ENCODE data around the gene WWP2.
A peak's percentile ranks its signal among the peaks of the same experiment; 100 is the strongest.
"Not testable (repeated sequence)": the region's sequence is repeated elsewhere in the genome, so short reads cannot be mapped to it uniquely, and the experiment has no call there.

Gene WWP2

GRCh38 chr16:69796285-69797118, 34.4 kb downstream of the WWP2 start:
- peak; percentile 75 for DNase-seq (ENCODE audit: low read depth)
- no peak overlapping the region for H3K4me3 ChIP-seq (ENCODE audit: low read length)
- TF ChIP-seq CTCF (IDR thresholded peaks at IDR 0.05; ENCODE audit: insufficient read depth, low read depth, low read length, missing control alignments): peak; percentile 88

GRCh38 chr16:69798466-69798865, 36.3 kb downstream of the WWP2 start:
- TF ChIP-seq CTCF (IDR thresholded peaks at IDR 0.05; ENCODE audit: insufficient read depth, low read depth, low read length, missing control alignments): peak; percentile 7
- no peak for DNase-seq (ENCODE audit: low read depth)
- no peak overlapping the region for H3K4me3 ChIP-seq (ENCODE audit: low read length)

- TF ChIP-seq CTCF (IDR thresholded peaks at IDR 0.05; ENCODE audit: insufficient read depth, low read depth, low read length, missing control alignments): no peak
- no peak overlapping the region for H3K4me3 ChIP-seq (ENCODE audit: low read length)
- no peak for DNase-seq (ENCODE audit: low read depth)
These were observed 37.5 kb downstream of the WWP2 start for GRCh38 chr16:69799611-69800031.

- DNase-seq (ENCODE audit: low read depth): no peak
- no peak for TF ChIP-seq CTCF (IDR thresholded peaks at IDR 0.05; ENCODE audit: insufficient read depth, low read depth, low read length, missing control alignments)
- no peak overlapping the region for H3K4me3 ChIP-seq (ENCODE audit: low read length)
These were observed 42.2 kb downstream of the WWP2 start for GRCh38 chr16:69804297-69804696.

- DNase-seq (ENCODE audit: low read depth); H3K4me3 ChIP-seq (ENCODE audit: low read length): not testable (repeated sequence)
These were observed 44.6 kb downstream of the WWP2 start for GRCh38 chr16:69806776-69807175.

- no peak for TF ChIP-seq CTCF (IDR thresholded peaks at IDR 0.05; ENCODE audit: insufficient read depth, low read depth, low read length, missing control alignments)
- peak; percentile 29 for DNase-seq (ENCODE audit: low read depth)
- H3K4me3 ChIP-seq (ENCODE audit: low read length): no peak overlapping the region
These were observed 50.5 kb downstream of the WWP2 start for GRCh38 chr16:69812688-69813014.

- no peak for TF ChIP-seq CTCF (IDR thresholded peaks at IDR 0.05; ENCODE audit: insufficient read depth, low read depth, low read length, missing control alignments)
- H3K4me3 ChIP-seq (ENCODE audit: low read length): no peak overlapping the region
- no peak for DNase-seq (ENCODE audit: low read depth)
These were observed 51.9 kb downstream of the WWP2 start for GRCh38 chr16:69814078-69814477.
